Measurements from ENCODE around the gene ANGPTL2.

Gene ANGPTL2

GRCh38 chr9:127140842-127141675 lies 18.6 kb upstream of the ANGPTL2 start:
- no peak overlapping the region for H3K4me3 ChIP-seq (ENCODE audit: low read depth, low read length)
- no peak for DNase-seq (ENCODE audit: low read depth, low spot score)
- TF ChIP-seq CTCF (IDR thresholded peaks at IDR 0.05; ENCODE audit: low read depth, low read length) = no peak
- in situ Hi-C loops (cut with HindIII; ENCODE audit: low sequenced_read_pairs) = no loop called here

GRCh38 chr9:127140181-127140580 lies 17.7 kb upstream of the ANGPTL2 start:
- in situ Hi-C loops (cut with HindIII; ENCODE audit: low sequenced_read_pairs) = no loop called here
- no peak for DNase-seq (ENCODE audit: low read depth, low spot score)
- H3K4me3 ChIP-seq (ENCODE audit: low read depth, low read length) = no peak overlapping the region
- no peak for TF ChIP-seq CTCF (IDR thresholded peaks at IDR 0.05; ENCODE audit: low read depth, low read length)

- in situ Hi-C loops (cut with HindIII; ENCODE audit: low sequenced_read_pairs) = no loop called here
- no peak for TF ChIP-seq CTCF (IDR thresholded peaks at IDR 0.05; ENCODE audit: low read depth, low read length)
Measured at GRCh38 chr9:127139775-127140174, 17.3 kb upstream of the ANGPTL2 start.

GRCh38 chr9:127139071-127139731 lies 16.8 kb upstream of the ANGPTL2 start:
- in situ Hi-C loops (cut with HindIII; ENCODE audit: low sequenced_read_pairs) = no loop called here

More at GRCh38 chr9:127139775-127140174, 17.3 kb upstream of the ANGPTL2 start:
- no peak for DNase-seq (ENCODE audit: low read depth, low spot score)
- no peak overlapping the region for H3K4me3 ChIP-seq (ENCODE audit: low read depth, low read length)

GRCh38 chr9:127138444-127138843 lies 16.0 kb upstream of the ANGPTL2 start:
- no peak overlapping the region for H3K4me3 ChIP-seq (ENCODE audit: low read depth, low read length)
- TF ChIP-seq CTCF (IDR thresholded peaks at IDR 0.05; ENCODE audit: low read depth, low read length) = no peak
- in situ Hi-C loops (cut with HindIII; ENCODE audit: low sequenced_read_pairs) = no loop called here
- DNase-seq (ENCODE audit: low read depth, low spot score) = no peak

More at GRCh38 chr9:127139071-127139731, 16.8 kb upstream of the ANGPTL2 start:
- TF ChIP-seq CTCF (IDR thresholded peaks at IDR 0.05; ENCODE audit: low read depth, low read length) = no peak
- no peak for DNase-seq (ENCODE audit: low read depth, low spot score)
- no peak overlapping the region for H3K4me3 ChIP-seq (ENCODE audit: low read depth, low read length)

GRCh38 chr9:127137640-127138360 lies 15.4 kb upstream of the ANGPTL2 start:
- in situ Hi-C loops (cut with HindIII; ENCODE audit: low sequenced_read_pairs) = no loop called here

More at GRCh38 chr9:127137640-127138360, 15.4 kb upstream of the ANGPTL2 start:
- no peak overlapping the region for H3K4me3 ChIP-seq (ENCODE audit: low read depth, low read length)
- TF ChIP-seq CTCF (IDR thresholded peaks at IDR 0.05; ENCODE audit: low read depth, low read length) = no peak
- DNase-seq (ENCODE audit: low read depth, low spot score) = peak; percentile 15
